Testis (tissue), 2 donors: ENCODE results near the gene HIP1.

Experiments
- CTCF ChIP-seq, 3 experiments: fragments of 450-650 bp in 2 of 3; fragments of 200-600 bp in 1 of 3; sonication (generic) in 1 of 3; IDR thresholded peaks; one replicate each; pipeline ENCODE4 v1.5.1; 2016 to 2019; ENCODE audit warnings: antibody characterized with exemption in 3 of 3, mild to moderate bottlenecking in 2 of 3, moderate library complexity in 1 of 3
- POLR2A ChIP-seq: fragments of 450-650 bp; IDR thresholded peaks from one replicate; pipeline ENCODE4 v1.6.1; 2017; ENCODE audit warnings: antibody characterized with exemption, mild to moderate bottlenecking, moderate library complexity

GRCh38 chr7:75723444-75723843, 15.3 kb downstream of the HIP1 start:
- TF ChIP-seq POLR2A (no peak), CTCF (IDR thresholded peaks at IDR 0.05) (no peak)
